Measurements from ENCODE around the gene INTS15. TPM values are rescaled to one million over a fixed set of nuclear protein-coding genes. Genes with fewer than 3 reads are reported as not detected.

INTS15 gene
- polyA plus RNA-seq, 1 donor (not counting 4 experiments of a cell fraction or from before 2014, with no cell fraction given), result 11.9 TPM

DNA sequence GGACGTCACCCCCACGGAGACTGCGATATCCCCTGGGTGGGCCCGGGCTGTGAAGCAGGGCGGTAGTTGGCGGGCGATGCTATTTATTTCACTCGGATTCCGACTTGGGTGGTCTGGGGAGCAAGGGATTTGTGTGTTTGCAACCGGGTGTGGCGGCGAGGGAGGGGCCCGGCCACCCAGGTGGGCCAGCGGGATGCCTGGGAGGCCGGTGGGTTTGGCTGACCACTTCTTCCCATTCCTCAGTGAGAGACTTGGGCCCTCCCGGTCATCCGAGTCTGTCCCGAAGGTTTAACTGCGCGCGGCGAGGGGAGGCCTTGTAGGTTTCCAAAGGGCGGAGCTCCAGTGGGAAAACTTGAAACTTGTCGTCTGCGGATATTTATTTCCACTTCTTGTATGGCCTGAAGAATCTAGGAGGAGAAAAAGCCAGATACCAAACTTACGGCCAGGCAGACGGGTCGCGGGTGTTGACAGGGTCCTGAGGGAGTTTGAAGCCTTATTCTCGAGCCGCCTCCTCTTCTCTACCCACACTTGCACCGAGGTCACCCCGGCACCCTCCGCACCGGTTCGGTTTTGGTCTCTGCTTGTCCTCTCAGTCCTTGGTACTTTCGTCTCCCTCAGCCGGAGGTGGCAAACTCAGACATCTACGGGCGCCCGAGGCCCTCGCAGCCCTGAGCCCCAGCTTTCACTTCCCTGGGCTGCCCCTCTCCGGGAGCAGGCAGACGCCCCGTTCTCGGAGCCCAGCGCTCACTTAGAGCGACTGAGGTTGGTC is 65.2 kb downstream of the INTS15 start:
- no peak overlapping the region for H2AFZ ChIP-seq (ENCODE audit: control insufficient read depth, low read length)
- FAIRE-seq (no peak), DNase-seq (ENCODE audit: low read depth, low spot score) (no peak)
- H3K9ac ChIP-seq (ENCODE audit: control insufficient read depth, extremely low read depth, insufficient read depth, low read length), result no peak overlapping the region
- H3K36me3 ChIP-seq (ENCODE audit: control insufficient read depth in 2 of 2, extremely low read depth in 1 of 2, insufficient read depth in 2 of 2, low read length in 2 of 2), result peaks cover 7 to 8% of the 10 kb centered on the region in 2 experiments
- no peaks in the 10 kb centered on the region for H3K4me1 ChIP-seq (ENCODE audit: control insufficient read depth, extremely low read depth, insufficient read depth, low read length)
- no peak for TF ChIP-seq EZH2 (IDR thresholded peaks at IDR 0.05; ENCODE audit: low read length)
- TF ChIP-seq, protein P1, sequence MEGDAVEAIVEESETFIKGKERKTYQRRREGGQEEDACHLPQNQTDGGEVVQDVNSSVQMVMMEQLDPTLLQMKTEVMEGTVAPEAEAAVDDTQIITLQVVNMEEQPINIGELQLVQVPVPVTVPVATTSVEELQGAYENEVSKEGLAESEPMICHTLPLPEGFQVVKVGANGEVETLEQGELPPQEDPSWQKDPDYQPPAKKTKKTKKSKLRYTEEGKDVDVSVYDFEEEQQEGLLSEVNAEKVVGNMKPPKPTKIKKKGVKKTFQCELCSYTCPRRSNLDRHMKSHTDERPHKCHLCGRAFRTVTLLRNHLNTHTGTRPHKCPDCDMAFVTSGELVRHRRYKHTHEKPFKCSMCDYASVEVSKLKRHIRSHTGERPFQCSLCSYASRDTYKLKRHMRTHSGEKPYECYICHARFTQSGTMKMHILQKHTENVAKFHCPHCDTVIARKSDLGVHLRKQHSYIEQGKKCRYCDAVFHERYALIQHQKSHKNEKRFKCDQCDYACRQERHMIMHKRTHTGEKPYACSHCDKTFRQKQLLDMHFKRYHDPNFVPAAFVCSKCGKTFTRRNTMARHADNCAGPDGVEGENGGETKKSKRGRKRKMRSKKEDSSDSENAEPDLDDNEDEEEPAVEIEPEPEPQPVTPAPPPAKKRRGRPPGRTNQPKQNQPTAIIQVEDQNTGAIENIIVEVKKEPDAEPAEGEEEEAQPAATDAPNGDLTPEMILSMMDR (optimal IDR thresholded peaks at IDR 0.05 in 1 of 3, IDR thresholded peaks at IDR 0.05 in 1 of 3, conservative IDR thresholded peaks at IDR 0.05 in 1 of 3; ENCODE audit: extremely low read depth in 1 of 3, insufficient read depth in 2 of 3, low read length in 3 of 3), result no peak
- no peaks in the 10 kb centered on the region for H4K20me1 ChIP-seq (ENCODE audit: control insufficient read depth, extremely low read depth, insufficient read depth, low read length)
- no peaks in the 10 kb centered on the region for H3K9me1 ChIP-seq (ENCODE audit: control insufficient read depth, extremely low read depth, insufficient read depth, low read length)
- H3K9me3 ChIP-seq (ENCODE audit: control insufficient read depth, low read depth, low read length), result no peaks in the 10 kb centered on the region
- dilution Hi-C loops (cut with MboI; ENCODE audit: extremely low pct_ligation_motif_present, low sequenced_read_pairs), result no loop called here
- no peak overlapping the region for H3K4me3 ChIP-seq (ENCODE audit: control insufficient read depth in 2 of 3, extremely low read depth in 1 of 3, insufficient read depth in 2 of 3, low read depth in 1 of 3, low read length in 3 of 3)
- no peak overlapping the region for H3K27ac ChIP-seq (ENCODE audit: control insufficient read depth, insufficient read depth, low read length)
- H3K4me2 ChIP-seq (ENCODE audit: control insufficient read depth, extremely low read depth, insufficient read depth, low read depth, low read length), result no peak overlapping the region
- H3K27me3 ChIP-seq (ENCODE audit: control insufficient read depth, extremely low read depth, insufficient read depth, low read length), result no peaks in the 10 kb centered on the region
- no peaks in the 10 kb centered on the region for H3K79me2 ChIP-seq (ENCODE audit: control insufficient read depth, insufficient read depth, low read length)

DNA sequence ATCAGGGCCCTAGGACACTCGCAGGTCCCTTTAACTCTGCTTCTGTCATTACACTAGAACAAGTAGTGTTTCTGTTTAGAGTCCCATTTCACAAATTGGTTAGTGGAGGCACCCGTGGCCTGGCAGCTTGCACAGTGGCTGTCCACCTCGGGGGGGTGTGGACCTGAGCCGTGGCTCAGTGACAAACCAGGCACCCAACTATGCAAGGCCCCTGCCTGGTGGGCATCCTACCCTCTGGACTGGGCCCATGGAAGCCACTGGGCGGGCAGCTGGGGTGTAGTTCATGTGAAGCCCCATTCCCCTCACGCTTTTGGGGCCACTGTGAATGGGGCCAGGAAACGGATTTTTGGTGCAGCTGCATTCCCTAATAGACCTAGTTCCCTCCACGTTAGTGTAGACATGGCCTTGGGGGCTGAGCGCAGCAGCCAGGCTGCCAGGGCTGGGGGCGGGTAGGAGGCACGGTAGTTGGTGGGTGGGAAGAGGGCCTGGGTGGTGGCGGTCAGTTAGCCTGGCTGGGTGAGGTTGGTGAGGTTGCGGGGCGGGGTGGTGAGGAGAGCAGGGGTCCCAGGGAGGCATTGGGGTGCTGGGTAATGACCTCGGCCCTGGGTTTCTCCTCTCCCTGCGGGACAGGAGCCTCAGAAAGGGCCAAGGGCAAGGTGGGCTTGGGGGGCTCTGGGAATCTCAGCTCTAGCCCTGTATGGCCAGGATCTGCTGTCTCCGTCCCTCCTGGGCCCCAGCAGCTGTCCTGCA is 66.0 kb downstream of the INTS15 start:
- peaks cover 4 to 8% of the 10 kb centered on the region in 2 experiments for H3K36me3 ChIP-seq (ENCODE audit: control insufficient read depth in 2 of 2, extremely low read depth in 1 of 2, insufficient read depth in 2 of 2, low read length in 2 of 2)
- no peaks in the 10 kb centered on the region for H4K20me1 ChIP-seq (ENCODE audit: control insufficient read depth, extremely low read depth, insufficient read depth, low read length)
- H3K79me2 ChIP-seq (ENCODE audit: control insufficient read depth, insufficient read depth, low read length), result no peaks in the 10 kb centered on the region
- no peaks in the 10 kb centered on the region for H3K9me1 ChIP-seq (ENCODE audit: control insufficient read depth, extremely low read depth, insufficient read depth, low read length)
- H3K4me1 ChIP-seq (ENCODE audit: control insufficient read depth, extremely low read depth, insufficient read depth, low read length), result no peaks in the 10 kb centered on the region
- no peak overlapping the region for H3K9ac ChIP-seq (ENCODE audit: control insufficient read depth, extremely low read depth, insufficient read depth, low read length)
- H2AFZ ChIP-seq (ENCODE audit: control insufficient read depth, low read length), result no peak overlapping the region
- H3K27ac ChIP-seq (ENCODE audit: control insufficient read depth, insufficient read depth, low read length), result no peak overlapping the region
- no peak overlapping the region for H3K4me2 ChIP-seq (ENCODE audit: control insufficient read depth, extremely low read depth, insufficient read depth, low read depth, low read length)
- dilution Hi-C loops (cut with MboI; ENCODE audit: extremely low pct_ligation_motif_present, low sequenced_read_pairs), result no loop called here
- H3K9me3 ChIP-seq (ENCODE audit: control insufficient read depth, low read depth, low read length), result no peaks in the 10 kb centered on the region
- no peaks in the 10 kb centered on the region for H3K27me3 ChIP-seq (ENCODE audit: control insufficient read depth, extremely low read depth, insufficient read depth, low read length)
- H3K4me3 ChIP-seq (ENCODE audit: control insufficient read depth in 2 of 3, extremely low read depth in 1 of 3, insufficient read depth in 2 of 3, low read depth in 1 of 3, low read length in 3 of 3), result no peak overlapping the region
- FAIRE-seq (no peak), DNase-seq (ENCODE audit: low read depth, low spot score) (no peak)
- no peak for TF ChIP-seq EZH2 (IDR thresholded peaks at IDR 0.05; ENCODE audit: low read length)
- TF ChIP-seq, protein P1 (optimal IDR thresholded peaks at IDR 0.05 in 1 of 3, IDR thresholded peaks at IDR 0.05 in 1 of 3, conservative IDR thresholded peaks at IDR 0.05 in 1 of 3; ENCODE audit: extremely low read depth in 1 of 3, insufficient read depth in 2 of 3, low read length in 3 of 3), result no peak
